Measurements from ENCODE around the gene NCKAP5.

The NCKAP5 gene

GRCh38 chr2:133452583-133452982, 115.7 kb downstream of the NCKAP5 start:
- Histone ChIP-seq H3K27me3 (ENCODE audit: insufficient read depth, low read length, poor library complexity) (peaks cover 4% of the 10 kb centered on the region), H3K4me1 (ENCODE audit: insufficient read depth, low read length) (no peaks in the 10 kb centered on the region), H4K20me1 (ENCODE audit: insufficient read depth, low read length) (no peaks in the 10 kb centered on the region), H3K9ac (ENCODE audit: low read depth, low read length) (no peak overlapping the region), H3K79me2 (ENCODE audit: insufficient read depth, low read length) (no peaks in the 10 kb centered on the region), H3K36me3 (ENCODE audit: insufficient read depth, low read length) (no peaks in the 10 kb centered on the region), H2AFZ (ENCODE audit: low read depth, low read length) (no peak overlapping the region), H3K4me3 (ENCODE audit: low read depth in 1 of 2, low read length in 2 of 2) (no peak overlapping the region), H3K9me3 (ENCODE audit: insufficient read depth, low read length, severe bottlenecking) (no peaks in the 10 kb centered on the region), H3K27ac (ENCODE audit: low read length) (no peak overlapping the region), H3K4me2 (ENCODE audit: insufficient read depth, low read length) (no peak overlapping the region)
- DNase-seq (no peak), ATAC-seq (ENCODE audit: insufficient read depth, low read depth) (no peak)
- TF ChIP-seq EZH2 (IDR thresholded peaks at IDR 0.05; ENCODE audit: borderline replicate concordance, low read depth, low read length, severe bottlenecking) (no peak), CTCF (IDR thresholded peaks at IDR 0.05; ENCODE audit: borderline replicate concordance, extremely low read depth, low read length, poor library complexity, severe bottlenecking) (no peak)

GRCh38 chr2:133452146-133452545, 116.1 kb downstream of the NCKAP5 start:
- TF ChIP-seq CTCF (IDR thresholded peaks at IDR 0.05; ENCODE audit: borderline replicate concordance, extremely low read depth, low read length, poor library complexity, severe bottlenecking) (no peak), EZH2 (IDR thresholded peaks at IDR 0.05; ENCODE audit: borderline replicate concordance, low read depth, low read length, severe bottlenecking) (no peak)
- no peak overlapping the region for H3K4me2 ChIP-seq (ENCODE audit: insufficient read depth, low read length)
- DNase-seq (no peak), ATAC-seq (ENCODE audit: insufficient read depth, low read depth) (no peak)
- H3K79me2 ChIP-seq (ENCODE audit: insufficient read depth, low read length): no peaks in the 10 kb centered on the region
- no peak overlapping the region for H3K4me3 ChIP-seq (ENCODE audit: low read depth in 1 of 2, low read length in 2 of 2)
- no peaks in the 10 kb centered on the region for H3K36me3 ChIP-seq (ENCODE audit: insufficient read depth, low read length)
- no peak overlapping the region for H3K27ac ChIP-seq (ENCODE audit: low read length)
- no peaks in the 10 kb centered on the region for H4K20me1 ChIP-seq (ENCODE audit: insufficient read depth, low read length)
- H3K4me1 ChIP-seq (ENCODE audit: insufficient read depth, low read length): no peaks in the 10 kb centered on the region
- H3K9ac ChIP-seq (ENCODE audit: low read depth, low read length): no peak overlapping the region
- H2AFZ ChIP-seq (ENCODE audit: low read depth, low read length): no peak overlapping the region
- peaks cover 4% of the 10 kb centered on the region for H3K27me3 ChIP-seq (ENCODE audit: insufficient read depth, low read length, poor library complexity)
- H3K9me3 ChIP-seq (ENCODE audit: insufficient read depth, low read length, severe bottlenecking): no peaks in the 10 kb centered on the region

- Histone ChIP-seq H3K27me3 (ENCODE audit: insufficient read depth, low read length, poor library complexity) (peaks cover 3% of the 10 kb centered on the region), H2AFZ (ENCODE audit: low read depth, low read length) (no peak overlapping the region), H3K9me3 (ENCODE audit: insufficient read depth, low read length, severe bottlenecking) (no peaks in the 10 kb centered on the region), H3K9ac (ENCODE audit: low read depth, low read length) (no peak overlapping the region), H3K4me2 (ENCODE audit: insufficient read depth, low read length) (no peak overlapping the region), H3K27ac (ENCODE audit: low read length) (no peak overlapping the region), H3K79me2 (ENCODE audit: insufficient read depth, low read length) (no peaks in the 10 kb centered on the region), H3K4me3 (ENCODE audit: low read depth in 1 of 2, low read length in 2 of 2) (no peak overlapping the region), H4K20me1 (ENCODE audit: insufficient read depth, low read length) (no peaks in the 10 kb centered on the region), H3K4me1 (ENCODE audit: insufficient read depth, low read length) (no peaks in the 10 kb centered on the region), H3K36me3 (ENCODE audit: insufficient read depth, low read length) (no peaks in the 10 kb centered on the region)
- TF ChIP-seq CTCF (IDR thresholded peaks at IDR 0.05; ENCODE audit: borderline replicate concordance, extremely low read depth, low read length, poor library complexity, severe bottlenecking) (no peak), EZH2 (IDR thresholded peaks at IDR 0.05; ENCODE audit: borderline replicate concordance, low read depth, low read length, severe bottlenecking) (no peak)
- DNase-seq: no peak
- ATAC-seq (ENCODE audit: insufficient read depth, low read depth): no peak
These were observed 120.1 kb downstream of the NCKAP5 start for GRCh38 chr2:133448195-133448594.

- Histone ChIP-seq H3K4me1 (ENCODE audit: insufficient read depth, low read length) (no peaks in the 10 kb centered on the region), H3K4me2 (ENCODE audit: insufficient read depth, low read length) (no peak overlapping the region), H4K20me1 (ENCODE audit: insufficient read depth, low read length) (no peaks in the 10 kb centered on the region), H3K9me3 (ENCODE audit: insufficient read depth, low read length, severe bottlenecking) (no peaks in the 10 kb centered on the region), H3K27me3 (ENCODE audit: insufficient read depth, low read length, poor library complexity) (peaks cover 3% of the 10 kb centered on the region), H3K36me3 (ENCODE audit: insufficient read depth, low read length) (no peaks in the 10 kb centered on the region), H3K4me3 (ENCODE audit: low read depth in 1 of 2, low read length in 2 of 2) (no peak overlapping the region), H3K9ac (ENCODE audit: low read depth, low read length) (no peak overlapping the region), H3K79me2 (ENCODE audit: insufficient read depth, low read length) (no peaks in the 10 kb centered on the region), H2AFZ (ENCODE audit: low read depth, low read length) (no peak overlapping the region), H3K27ac (ENCODE audit: low read length) (no peak overlapping the region)
- no peak for DNase-seq
- no peak for ATAC-seq (ENCODE audit: insufficient read depth, low read depth)
- TF ChIP-seq CTCF (IDR thresholded peaks at IDR 0.05; ENCODE audit: borderline replicate concordance, extremely low read depth, low read length, poor library complexity, severe bottlenecking): no peak
- TF ChIP-seq EZH2 (IDR thresholded peaks at IDR 0.05; ENCODE audit: borderline replicate concordance, low read depth, low read length, severe bottlenecking): no peak
These were observed 121.0 kb downstream of the NCKAP5 start for GRCh38 chr2:133447303-133447702.

Data from DND-41 (cell line).